ENCODE results near the gene PCMT1.
"Not testable (repeated sequence)": the region's sequence is repeated elsewhere in the genome, so short reads cannot be mapped to it uniquely, and the experiment has no call there.

PCMT1 gene

GRCh38 chr6:149749594-149750135, at the start of gene PCMT1:
Gene PCMT1 (plus strand): TSS chr6:149749741. CDS start chr6:149749902, 161 bp downstream.
- DNase-seq: peak; percentile 78 to 87

- DNase-seq: no peak
These were observed 47.8 kb upstream of the PCMT1 start for GRCh38 chr6:149701714-149702113.

- no peak for DNase-seq
These were observed 37.8 kb upstream of the PCMT1 start for GRCh38 chr6:149711711-149712110.

- DNase-seq: no peak
These were observed 35.1 kb upstream of the PCMT1 start for GRCh38 chr6:149714442-149714841.

GRCh38 chr6:149716181-149716963, 33.2 kb upstream of the PCMT1 start:
- no peak for DNase-seq

- DNase-seq: no peak
These were observed 32.3 kb upstream of the PCMT1 start for GRCh38 chr6:149717255-149717587.

GRCh38 chr6:149717588-149718458, 31.7 kb upstream of the PCMT1 start, which contains the start of gene LATS1:
Gene LATS1 (minus strand): TSS chr6:149718101. CDS start chr6:149702126, 15,975 bp downstream.
- peak; percentile 81 to 83 for DNase-seq

- DNase-seq: no peak
These were observed 30.0 kb upstream of the PCMT1 start for GRCh38 chr6:149719531-149719930.

- DNase-seq: no peak
These were observed 26.3 kb upstream of the PCMT1 start for GRCh38 chr6:149723262-149723661.

GRCh38 chr6:149723771-149724417, 25.6 kb upstream of the PCMT1 start:
- peak; percentile 11 to 24 for DNase-seq

- no peak for DNase-seq
These were observed 23.8 kb upstream of the PCMT1 start for GRCh38 chr6:149725785-149726184.

- no peak for DNase-seq
These were observed 21.6 kb upstream of the PCMT1 start for GRCh38 chr6:149727793-149728498.

GRCh38 chr6:149728499-149729234, 20.9 kb upstream of the PCMT1 start:
- no peak for DNase-seq

- DNase-seq: no peak
These were observed 19.7 kb upstream of the PCMT1 start for GRCh38 chr6:149729824-149730223.

GRCh38 chr6:149733089-149733720, 16.3 kb upstream of the PCMT1 start:
- DNase-seq: no peak

GRCh38 chr6:149734915-149735314, 14.6 kb upstream of the PCMT1 start:
- no peak for DNase-seq

- DNase-seq: not testable (repeated sequence)
These were observed 4.3 kb upstream of the PCMT1 start for GRCh38 chr6:149745252-149745651.

GRCh38 chr6:149746147-149746946, 3.2 kb upstream of the PCMT1 start, which contains the start of gene NUP43:
Gene NUP43 (minus strand): TSS chr6:149746529. CDS start chr6:149746495, 34 bp downstream.
- peak; percentile 82 to 93 for DNase-seq

GRCh38 chr6:149749082-149749593, 403 bp upstream of the PCMT1 start:
- DNase-seq: not testable (repeated sequence)

- peak; percentile 58 to 72 for DNase-seq
These were observed 632 bp downstream of the PCMT1 start for GRCh38 chr6:149750136-149750609.
